ENCODE results near the gene SRGAP2C.
"Not testable (repeated sequence)": the region's sequence is repeated elsewhere in the genome, so short reads cannot be mapped to it uniquely, and the experiment has no call there.

SRGAP2C gene

GRCh38 chr1:121230636-121231035 lies 45.9 kb downstream of the SRGAP2C start:
- not testable (repeated sequence) for DNase-seq

GRCh38 chr1:121232445-121233125 lies 47.8 kb downstream of the SRGAP2C start:
- DNase-seq: not testable (repeated sequence)

- not testable (repeated sequence) for DNase-seq
Observed at GRCh38 chr1:121234090-121234759, 49.5 kb downstream of the SRGAP2C start.

- not testable (repeated sequence) for DNase-seq
Observed at GRCh38 chr1:121238384-121238783, 53.6 kb downstream of the SRGAP2C start.

- not testable (repeated sequence) for DNase-seq
Observed at GRCh38 chr1:121243913-121244312, 59.1 kb downstream of the SRGAP2C start.

- not testable (repeated sequence) for DNase-seq
Observed at GRCh38 chr1:121246399-121246798, 61.6 kb downstream of the SRGAP2C start.

- DNase-seq: not testable (repeated sequence)
Observed at GRCh38 chr1:121252656-121253055, 67.9 kb downstream of the SRGAP2C start.

GRCh38 chr1:121254618-121255017 lies 69.8 kb downstream of the SRGAP2C start:
- DNase-seq: not testable (repeated sequence)

- not testable (repeated sequence) for DNase-seq
Observed at GRCh38 chr1:121257632-121258031, 72.9 kb downstream of the SRGAP2C start.

GRCh38 chr1:121258134-121258533 lies 73.4 kb downstream of the SRGAP2C start:
- DNase-seq: not testable (repeated sequence)

GRCh38 chr1:121260205-121260604 lies 75.4 kb downstream of the SRGAP2C start:
- DNase-seq: not testable (repeated sequence)

- DNase-seq: not testable (repeated sequence)
Observed at GRCh38 chr1:121262163-121262562, 77.4 kb downstream of the SRGAP2C start.

- not testable (repeated sequence) for DNase-seq
Observed at GRCh38 chr1:121263789-121264244, 79.0 kb downstream of the SRGAP2C start.

GRCh38 chr1:121267072-121267471 lies 82.3 kb downstream of the SRGAP2C start:
- not testable (repeated sequence) for DNase-seq

GRCh38 chr1:121269309-121269708 lies 84.5 kb downstream of the SRGAP2C start:
- not testable (repeated sequence) for DNase-seq

- not testable (repeated sequence) for DNase-seq
Observed at GRCh38 chr1:121269973-121270372, 85.2 kb downstream of the SRGAP2C start.

GRCh38 chr1:121271143-121271715 lies 86.5 kb downstream of the SRGAP2C start:
- DNase-seq: not testable (repeated sequence)

GRCh38 chr1:121275435-121275834 lies 90.7 kb downstream of the SRGAP2C start:
- DNase-seq: not testable (repeated sequence)

GRCh38 chr1:121278202-121278601 lies 93.4 kb downstream of the SRGAP2C start:
- DNase-seq: not testable (repeated sequence)

- DNase-seq: not testable (repeated sequence)
Observed at GRCh38 chr1:121278777-121279547, 94.2 kb downstream of the SRGAP2C start.

GRCh38 chr1:121279548-121279898 lies 94.7 kb downstream of the SRGAP2C start:
- not testable (repeated sequence) for DNase-seq

- not testable (repeated sequence) for DNase-seq
Observed at GRCh38 chr1:121280699-121281317, 96.0 kb downstream of the SRGAP2C start.
